Thymus (tissue), 11 donors: Measurements from ENCODE around the gene MAP2K3. TPM values are rescaled to one million over a fixed set of nuclear protein-coding genes. Genes with fewer than 3 reads are reported as not detected.

Experiments
- DNase-seq, 9 donors: peaks; one replicate each; pipeline ENCODE4 v3.0.0-alpha.2; 2013; ENCODE audit warnings: low spot score in 9 of 9, low read depth in 6 of 9, missing footprints in 1 of 9
- H3K27ac ChIP-seq, 2 donors: one replicate each; pipeline ENCODE4 v1.5.1; 2013; ENCODE audit warnings: control low read depth in 1 of 2, low read depth in 1 of 2, low read length in 1 of 2, mild to moderate bottlenecking in 1 of 2, moderate library complexity in 1 of 2
- H3K27me3 ChIP-seq, 2 donors: one replicate each; pipeline ENCODE4 v1.5.1; 2013; ENCODE audit warnings: low read length in 1 of 2; ENCODE audit not compliant: control insufficient read depth in 2 of 2, insufficient read depth in 1 of 2
- H3K36me3 ChIP-seq, 2 donors: one replicate each; pipeline ENCODE4 v1.5.1; 2013; ENCODE audit warnings: low read length in 1 of 2, mild to moderate bottlenecking in 1 of 2, moderate library complexity in 1 of 2; ENCODE audit not compliant: control insufficient read depth in 2 of 2, insufficient read depth in 2 of 2
- H3K4me1 ChIP-seq, 2 donors: one replicate each; pipeline ENCODE4 v1.5.1; 2013; ENCODE audit warnings: low read length in 2 of 2; ENCODE audit not compliant: control insufficient read depth in 2 of 2, insufficient read depth in 2 of 2
- H3K4me3 ChIP-seq, 2 donors: one replicate each; pipeline ENCODE4 v1.5.1; 2013; ENCODE audit warnings: low read length in 2 of 2, control low read depth in 1 of 2, mild to moderate bottlenecking in 1 of 2
- H3K9me3 ChIP-seq, 2 donors: one replicate each; pipeline ENCODE4 v1.5.1; 2013; ENCODE audit warnings: low read length in 1 of 2, mild to moderate bottlenecking in 1 of 2; ENCODE audit not compliant: control insufficient read depth in 2 of 2, insufficient read depth in 1 of 2
- WGBS: extraction: QIAGEN DNeasy Blood & Tissue Kit; methylation state at CpG from one replicate; pipeline ENCODE4 v1.1.7; 2013; 5-methylcytosine and 5-hydroxymethylcytosine counted together
- polyA plus RNA-seq: library from polyadenylated mRNA; stranded (reverse); fragments of 200-250 nt; gene quantifications from one replicate; pipeline ENCODE4 v1.2.3, GENCODE V29; 2013
- total RNA-seq: library from RNA; stranded (reverse); fragments of 120-200 nt; gene quantifications from one replicate; pipeline ENCODE4 v1.2.4, GENCODE V29; 2013
- donor health status: healthy.

The MAP2K3 gene
- total and polyA plus RNA-seq, 2 donors: 9.1 to 33.4 TPM

- H3K27ac ChIP-seq: peak overlapping the region; percentile 91 to 92
- H3K4me3 ChIP-seq: peak overlapping the region; percentile 71 to 98
- peaks cover 39 to 50% of the 10 kb centered on the region in 2 donors for H3K4me1 ChIP-seq
- peaks cover 0 to under 1% of the 10 kb centered on the region in 2 donors for H3K36me3 ChIP-seq
- peak in 1 of 9 donors; percentile 47 for DNase-seq
- 23% methylated on average over 16 of the region's 16 CpGs for WGBS
- peaks cover 3 to 20% of the 10 kb centered on the region in 2 donors for H3K27me3 ChIP-seq
- H3K9me3 ChIP-seq: peaks cover 0 to under 1% of the 10 kb centered on the region in 2 donors
Measured at GRCh38 chr17:21286066-21286770, 1.7 kb downstream of the MAP2K3 start.

DNA sequence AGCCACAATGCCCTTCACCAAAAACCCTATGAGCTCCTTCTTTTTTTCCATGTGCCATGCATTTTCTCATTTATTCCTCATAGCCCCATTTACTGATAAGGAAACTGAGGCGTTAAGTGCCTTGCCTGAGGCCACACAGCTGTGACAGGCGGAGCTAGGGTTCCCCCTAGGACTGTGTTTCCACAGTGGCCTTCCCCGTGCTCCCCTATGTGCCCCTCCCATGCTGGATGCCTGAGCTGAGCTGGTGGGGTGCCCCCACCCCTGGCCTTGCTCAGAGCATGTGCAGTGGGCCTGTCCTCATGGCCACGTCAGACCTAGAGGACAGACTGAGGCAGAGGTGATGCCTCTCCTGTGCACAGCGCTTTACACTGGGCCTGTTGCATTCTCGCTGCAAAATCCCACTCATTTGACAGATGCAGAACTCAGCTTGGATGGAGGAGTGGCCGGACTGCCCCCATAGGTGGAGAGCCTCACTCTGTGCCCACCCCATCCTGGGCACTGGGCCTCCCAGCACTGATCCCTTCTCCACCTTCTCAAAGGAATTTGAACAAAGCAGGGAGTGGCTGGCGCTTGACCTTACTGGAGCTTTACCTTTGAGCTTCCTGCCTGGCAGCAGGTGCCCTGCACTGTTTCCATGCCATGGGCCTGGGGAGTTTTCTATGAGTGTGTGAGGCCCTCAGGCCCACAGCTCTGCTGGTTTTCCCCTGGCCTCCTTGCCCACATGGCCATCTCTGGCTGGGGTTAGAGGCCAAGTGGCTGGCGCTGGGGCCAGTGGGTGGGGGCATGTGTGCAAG, 2.6 kb downstream of the MAP2K3 start:
- H3K9me3 ChIP-seq: peaks cover 3% of the 10 kb centered on the region in 2 donors
- peaks cover 0 to 20% of the 10 kb centered on the region in 2 donors for H3K27me3 ChIP-seq
- peak overlapping the region; percentile 71 to 98 for H3K4me3 ChIP-seq
- WGBS: 60% methylated on average over 9 of the region's 9 CpGs
- peak in 1 of 9 donors; percentile 41 for DNase-seq
- H3K36me3 ChIP-seq: peaks cover 0 to 9% of the 10 kb centered on the region in 2 donors
- H3K27ac ChIP-seq: peak overlapping the region; percentile 91 to 92
- peaks cover 39 to 50% of the 10 kb centered on the region in 2 donors for H3K4me1 ChIP-seq

DNA sequence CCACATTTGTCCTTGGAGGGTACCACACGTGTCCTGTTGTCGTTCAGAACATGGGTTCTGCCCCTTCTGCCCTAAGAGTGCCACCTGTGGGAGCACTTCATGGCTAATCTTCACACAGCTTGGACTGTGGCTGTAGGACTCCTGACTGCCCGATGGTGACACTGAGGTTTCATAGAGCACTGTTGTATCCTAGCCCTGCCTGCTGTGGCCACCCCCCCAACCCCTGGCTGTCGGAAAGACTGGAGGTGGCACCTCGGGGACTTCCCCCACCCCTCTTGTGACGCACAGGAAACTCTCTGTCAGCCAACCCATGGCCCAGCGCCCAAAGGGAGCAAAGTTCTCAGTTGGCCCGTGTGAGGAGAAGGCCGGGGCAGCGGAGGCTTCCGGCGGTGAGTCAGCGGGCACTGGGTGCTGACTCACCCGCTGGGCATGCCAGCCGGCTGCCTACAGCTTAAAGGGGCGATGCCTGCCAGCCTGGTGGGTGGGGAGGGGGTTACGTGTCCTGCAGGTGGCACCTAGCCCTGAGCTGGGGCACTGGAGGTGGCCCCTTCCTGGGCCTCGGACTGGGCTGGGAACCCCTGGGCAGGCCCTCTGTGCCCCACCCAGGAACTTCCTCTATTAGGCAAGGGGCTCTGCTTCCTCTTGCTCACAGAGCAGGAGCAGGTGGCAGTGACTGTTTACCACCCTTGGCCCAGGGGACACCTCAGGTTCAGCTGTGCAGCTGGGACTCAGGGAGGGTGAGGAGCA, 3.4 kb downstream of the MAP2K3 start:
- H3K4me1 ChIP-seq: peaks cover 39 to 50% of the 10 kb centered on the region in 2 donors
- peak in 7 of 9 donors; percentile 60 to 90 (median 81) for DNase-seq
- 2% methylated on average over 18 of the region's 18 CpGs for WGBS
- H3K36me3 ChIP-seq: peaks cover 0 to 9% of the 10 kb centered on the region in 2 donors
- peak overlapping the region; percentile 35 to 47 for H3K4me3 ChIP-seq
- peaks cover 3 to 8% of the 10 kb centered on the region in 2 donors for H3K9me3 ChIP-seq
- peaks cover 0 to 13% of the 10 kb centered on the region in 2 donors for H3K27me3 ChIP-seq
- H3K27ac ChIP-seq: peak overlapping the region; percentile 91 to 92

GRCh38 chr17:21288571-21289017, 4.1 kb downstream of the MAP2K3 start:
- Histone ChIP-seq H3K4me3 (peak overlapping the region in 1 of 2 donors; percentile 47), H3K27ac (peak overlapping the region; percentile 91 to 92), H3K4me1 (peaks cover 35 to 47% of the 10 kb centered on the region in 2 donors), H3K27me3 (peaks cover 0 to 6% of the 10 kb centered on the region in 2 donors), H3K36me3 (peaks cover 0 to 9% of the 10 kb centered on the region in 2 donors), H3K9me3 (peaks cover 3 to 13% of the 10 kb centered on the region in 2 donors)
- WGBS: 47% methylated on average over 6 of the region's 6 CpGs
- DNase-seq: peak in 1 of 9 donors; percentile 53

DNA sequence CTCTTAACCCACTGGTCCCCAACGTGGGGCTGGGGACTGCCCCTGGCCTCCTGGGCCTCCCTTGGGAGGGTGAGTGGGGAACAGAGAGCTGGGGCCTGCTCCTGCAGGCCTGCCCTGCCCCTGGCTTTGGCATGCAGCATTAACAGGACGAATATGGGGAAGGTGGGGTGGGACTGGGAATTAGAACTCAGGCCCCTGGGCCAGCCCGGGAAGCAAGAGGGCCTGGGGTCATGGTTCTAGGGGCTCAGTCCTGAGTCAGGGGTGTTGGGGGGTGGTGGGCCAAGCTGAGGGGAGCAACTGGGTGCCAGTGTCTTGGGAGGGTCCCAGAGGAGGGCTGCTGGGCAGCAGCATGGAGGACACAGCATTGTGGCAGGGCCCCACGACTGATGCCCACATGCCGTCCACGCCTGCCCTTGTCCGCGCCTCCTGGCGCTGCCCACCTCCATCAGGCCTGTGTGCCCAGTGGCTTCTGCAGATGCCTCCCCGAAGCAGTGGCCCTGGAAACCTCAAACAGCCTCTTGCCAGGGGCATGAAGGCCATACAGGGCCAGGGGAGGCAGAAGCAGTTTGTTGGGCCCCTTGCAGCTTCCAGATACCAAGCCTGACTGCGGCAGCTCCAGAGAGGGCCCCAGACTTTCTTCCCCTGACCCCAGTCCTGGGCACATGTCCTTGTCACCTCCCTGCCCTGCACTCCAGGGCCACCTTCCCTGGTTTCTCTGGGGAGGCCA, 4.8 kb downstream of the MAP2K3 start:
- Histone ChIP-seq H3K27me3 (no peaks in the 10 kb centered on the region), H3K4me1 (peaks cover 29 to 41% of the 10 kb centered on the region in 2 donors), H3K4me3 (no peak overlapping the region), H3K9me3 (peaks cover 3 to 21% of the 10 kb centered on the region in 2 donors), H3K27ac (no peak overlapping the region), H3K36me3 (peaks cover 0 to 13% of the 10 kb centered on the region in 2 donors)
- whole genome bisulfite sequencing: 93% methylated on average over 11 of the region's 11 CpGs
- no peak for DNase-seq

- H3K36me3 ChIP-seq: peaks cover 0 to 13% of the 10 kb centered on the region in 2 donors
- peaks cover 29 to 40% of the 10 kb centered on the region in 2 donors for H3K4me1 ChIP-seq
- H3K9me3 ChIP-seq: peaks cover 3 to 28% of the 10 kb centered on the region in 2 donors
- WGBS: 90% methylated on average over 18 of the region's 18 CpGs
- H3K27ac ChIP-seq: no peak overlapping the region
- no peaks in the 10 kb centered on the region for H3K27me3 ChIP-seq
- no peak overlapping the region for H3K4me3 ChIP-seq
- no peak for DNase-seq
Measured at GRCh38 chr17:21289902-21290571, 5.5 kb downstream of the MAP2K3 start.

DNA sequence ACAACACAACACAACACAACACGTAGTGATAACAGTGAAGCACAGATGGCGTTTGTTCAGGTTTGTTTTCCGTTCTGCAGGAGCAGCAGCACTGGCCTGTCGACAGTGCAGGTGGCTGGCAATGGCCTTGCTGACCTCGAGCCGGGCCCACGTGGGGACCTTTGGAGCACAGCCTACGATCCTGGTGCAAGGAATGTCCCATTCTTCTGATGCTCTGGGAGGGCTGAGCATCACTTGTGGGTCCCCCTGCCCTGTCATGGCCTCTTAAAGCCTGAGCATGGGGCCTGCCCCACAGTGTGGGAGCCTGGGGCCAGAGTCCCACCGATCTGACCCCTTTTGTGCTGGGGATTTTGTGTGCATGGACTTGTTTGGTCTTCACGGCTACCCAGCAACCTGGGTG, 6.8 kb downstream of the MAP2K3 start:
- DNase-seq: no peak

DNA sequence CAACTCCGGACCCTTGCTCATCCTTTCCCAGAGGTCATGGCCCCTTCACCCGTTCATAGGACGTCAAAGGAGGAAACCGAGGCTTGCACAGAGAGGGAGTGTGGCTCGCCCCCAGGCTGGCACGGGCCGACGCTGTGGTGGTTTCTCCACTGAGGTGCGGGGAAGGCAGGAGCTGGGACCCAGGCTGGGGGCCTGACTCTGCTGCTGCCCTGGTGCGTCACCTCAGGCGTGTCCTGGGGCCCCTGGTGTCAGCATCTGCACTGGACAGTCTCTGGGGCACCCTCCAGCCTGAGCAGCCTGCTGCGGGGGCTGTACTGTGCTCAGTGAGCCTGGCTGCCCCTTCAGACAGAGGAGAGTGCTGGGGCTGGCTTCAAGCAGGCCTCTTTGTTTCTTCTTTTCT, 7.4 kb downstream of the MAP2K3 start:
- peaks cover 19 to 22% of the 10 kb centered on the region in 2 donors for H3K4me1 ChIP-seq
- H3K27ac ChIP-seq: no peak overlapping the region
- peaks cover 3 to 42% of the 10 kb centered on the region in 2 donors for H3K9me3 ChIP-seq
- no peak for DNase-seq
- H3K27me3 ChIP-seq: no peaks in the 10 kb centered on the region
- WGBS: 69% methylated on average over 12 of the region's 12 CpGs
- no peak overlapping the region for H3K4me3 ChIP-seq
- peaks cover 0 to 13% of the 10 kb centered on the region in 2 donors for H3K36me3 ChIP-seq

More for the DNA sequence above, 6.8 kb downstream of the MAP2K3 start:
- no peak overlapping the region for H3K4me3 ChIP-seq
- H3K4me1 ChIP-seq: peaks cover 24 to 27% of the 10 kb centered on the region in 2 donors
- H3K27me3 ChIP-seq: no peaks in the 10 kb centered on the region
- WGBS: 80% methylated on average over 10 of the region's 10 CpGs
- H3K27ac ChIP-seq: no peak overlapping the region
- H3K9me3 ChIP-seq: peaks cover 3 to 39% of the 10 kb centered on the region in 2 donors
- H3K36me3 ChIP-seq: peaks cover 0 to 13% of the 10 kb centered on the region in 2 donors
